ENCODE data around the gene DDX23. TPM values are rescaled to one million over a fixed set of nuclear protein-coding genes. Genes with fewer than 3 reads are reported as not detected.
A peak's percentile ranks its signal among the peaks of the same experiment; 100 is the strongest.

The DDX23 gene
- total and polyA plus RNA-seq, 10 donors, result 33.1 to 104 (median 83.5) TPM

GRCh38 chr12:48811437-48812090, 40.4 kb downstream of the DDX23 start:
- Histone ChIP-seq H3K27ac (peak overlapping the region in 5 of 8 donors; percentile 9 to 51 (median 14)), H3K36me3 (no peaks in the 10 kb centered on the region), H3K4me1 (peaks cover 2 to 54% (median 33%) of the 10 kb centered on the region in 6 donors), H3K9me3 (no peaks in the 10 kb centered on the region), H3K27me3 (replicated peaks in 1 of 7) (peaks cover 0 to 12% (median 0%) of the 10 kb centered on the region in 7 donors), H3K4me3 (no peak overlapping the region)
- intact Hi-C loops (cut with DNase I; ENCODE audit: low total_unique reads), result no loop called here
- no peak for TF ChIP-seq CTCF (IDR thresholded peaks at IDR 0.05 in 8 of 11, conservative IDR thresholded peaks at IDR 0.05 in 3 of 11)
- DNase-seq, result no peak
- 76 to 89% (median 87%) methylated on average over 5 of the region's 5 CpGs for WGBS, 5 donors

GRCh38 chr12:48810903-48811431, 41.0 kb downstream of the DDX23 start:
- 62 to 74% (median 68%) methylated on average over 5 of the region's 5 CpGs for WGBS, 5 donors
- no peak for DNase-seq
- peak overlapping the region in 5 of 8 donors; percentile 1 to 51 (median 28) for H3K27ac ChIP-seq
- H3K4me1 ChIP-seq, result peaks cover 2 to 48% (median 29%) of the 10 kb centered on the region in 6 donors
- peaks cover 0 to 6% (median 0%) of the 10 kb centered on the region in 7 donors for H3K27me3 ChIP-seq (replicated peaks in 1 of 7)
- H3K9me3 ChIP-seq, result no peaks in the 10 kb centered on the region
- intact Hi-C loops (cut with DNase I; ENCODE audit: low total_unique reads), result no loop called here
- H3K36me3 ChIP-seq, result no peaks in the 10 kb centered on the region
- TF ChIP-seq POLR2A (IDR thresholded peaks at IDR 0.05) (no peak), POLR2AphosphoS5 (IDR thresholded peaks at IDR 0.05) (peak in 2 of 3 donors; percentile 6 to 36)
- H3K4me3 ChIP-seq, result no peak overlapping the region

- no peaks in the 10 kb centered on the region for H3K27me3 ChIP-seq (replicated peaks in 1 of 7)
- intact Hi-C loops (cut with DNase I; ENCODE audit: low total_unique reads), result no loop called here
- H3K4me1 ChIP-seq, result peaks cover 0 to 19% (median 7%) of the 10 kb centered on the region in 6 donors
- 78 to 93% (median 89%) methylated on average over 3 of the region's 3 CpGs for WGBS, 5 donors
- TF ChIP-seq POLR2A (IDR thresholded peaks at IDR 0.05), result no peak
- TF ChIP-seq POLR2AphosphoS5 (IDR thresholded peaks at IDR 0.05), result no peak
- no peak for TF ChIP-seq CTCF (IDR thresholded peaks at IDR 0.05 in 8 of 11, conservative IDR thresholded peaks at IDR 0.05 in 3 of 11)
- no peaks in the 10 kb centered on the region for H3K9me3 ChIP-seq
- no peaks in the 10 kb centered on the region for H3K36me3 ChIP-seq
- no peak overlapping the region for H3K27ac ChIP-seq
- no peak overlapping the region for H3K4me3 ChIP-seq
- no peak for DNase-seq
Measured at GRCh38 chr12:48807981-48808380, 44.0 kb downstream of the DDX23 start.

- 9 to 17% (median 16%) methylated on average over 1 of the region's 1 CpG for WGBS, 5 donors
- TF ChIP-seq CTCF (IDR thresholded peaks at IDR 0.05 in 8 of 11, conservative IDR thresholded peaks at IDR 0.05 in 3 of 11), result no peak
- TF ChIP-seq POLR2A (IDR thresholded peaks at IDR 0.05), result no peak
- no peak for TF ChIP-seq POLR2AphosphoS5 (IDR thresholded peaks at IDR 0.05)
- intact Hi-C loops (cut with DNase I; ENCODE audit: low total_unique reads), result no loop called here
Measured at GRCh38 chr12:48803675-48804074, 48.3 kb downstream of the DDX23 start.

More at GRCh38 chr12:48803675-48804074, 48.3 kb downstream of the DDX23 start:
- Histone ChIP-seq H3K4me1 (no peaks in the 10 kb centered on the region), H3K9me3 (no peaks in the 10 kb centered on the region), H3K27ac (no peak overlapping the region), H3K36me3 (no peaks in the 10 kb centered on the region), H3K4me3 (no peak overlapping the region), H3K27me3 (replicated peaks in 1 of 7) (peaks cover 0 to 17% (median 0%) of the 10 kb centered on the region in 7 donors)
- no peak for DNase-seq

Data from spleen (tissue), 11 donors.